IPS-NIHi7 (cell line): Measurements from ENCODE around the gene WNK4.

ENCODE experiments used
- DNase-seq: peaks from one replicate; pipeline ENCODE4 v3.0.0; 2012; ENCODE audit warnings: mixed read lengths; ENCODE audit errors: extremely low spot score

WNK4 gene

DNA sequence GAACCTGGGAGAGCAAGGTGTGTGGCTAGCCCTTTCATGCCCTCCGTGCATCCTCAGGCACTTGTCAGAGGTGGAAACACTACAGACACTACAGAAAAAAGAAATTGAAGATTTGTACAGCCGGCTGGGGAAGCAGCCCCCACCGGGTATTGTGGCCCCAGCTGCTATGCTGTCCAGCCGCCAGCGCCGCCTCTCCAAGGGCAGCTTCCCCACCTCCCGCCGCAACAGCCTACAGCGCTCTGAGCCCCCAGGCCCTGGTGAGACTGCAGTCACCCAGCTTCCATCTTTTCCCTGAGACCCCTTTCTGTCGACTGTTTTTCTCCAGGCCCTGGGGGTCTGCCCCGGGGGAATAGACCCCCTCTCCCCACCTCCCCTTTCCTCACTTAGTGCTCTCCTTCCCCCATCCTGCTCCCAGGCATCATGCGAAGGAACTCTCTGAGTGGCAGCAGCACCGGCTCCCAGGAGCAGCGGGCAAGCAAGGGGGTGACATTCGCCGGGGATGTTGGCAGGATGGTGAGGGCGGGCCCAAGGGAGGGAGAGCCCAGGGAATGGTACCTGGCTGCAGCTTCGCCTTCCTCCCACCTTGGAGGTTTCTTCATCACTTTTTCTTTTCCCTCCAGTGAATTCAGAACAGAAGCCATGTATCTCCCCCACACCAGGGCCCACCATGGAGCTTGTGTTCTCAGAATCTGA is 15.8 kb downstream of the WNK4 start:
- no peak for DNase-seq

DNA sequence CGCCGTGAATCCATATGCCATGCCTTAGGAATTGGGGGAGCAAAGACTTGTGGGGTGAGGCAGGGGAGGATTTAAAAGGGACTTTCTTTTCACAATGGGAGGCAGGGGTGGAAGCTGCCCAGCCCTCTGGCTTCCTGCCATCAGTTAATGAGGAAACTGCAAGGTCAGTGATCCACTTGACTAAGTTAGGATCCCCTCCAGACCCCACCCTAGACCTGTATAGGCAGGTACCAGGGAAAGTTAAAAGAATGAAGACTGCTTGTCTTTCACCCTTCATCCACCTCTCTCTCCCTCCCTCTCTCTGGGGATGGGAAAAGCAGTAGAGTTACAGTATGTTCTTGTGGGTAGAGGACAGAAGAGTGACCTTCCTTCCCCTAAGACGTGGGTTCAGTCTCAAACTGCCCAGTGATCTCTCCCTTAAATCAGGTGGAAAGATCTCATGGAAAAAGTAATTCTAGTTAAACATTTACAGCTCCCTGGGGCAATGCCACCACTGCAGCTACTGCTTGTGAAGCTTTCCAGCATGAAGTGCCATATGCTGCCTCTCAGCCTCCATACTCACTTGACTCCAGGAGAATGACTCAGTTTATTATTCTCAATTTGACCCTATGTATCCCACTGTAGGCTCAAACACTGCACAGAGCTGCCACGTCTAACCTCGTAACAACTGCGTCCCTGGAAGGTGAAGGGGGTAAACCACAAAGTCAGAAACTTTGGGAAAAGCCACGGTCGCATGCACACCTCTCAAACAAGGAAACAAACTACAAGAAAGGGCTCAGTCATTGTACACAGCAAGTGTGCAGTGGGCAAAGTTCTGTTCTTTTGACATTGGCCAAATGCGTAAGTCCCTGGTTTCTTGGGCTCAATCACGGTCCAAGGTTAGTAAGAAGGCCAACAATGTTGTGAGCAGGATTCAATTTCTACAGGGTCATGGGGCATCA is 16.9 kb downstream of the WNK4 start:
- DNase-seq, result no peak

DNA sequence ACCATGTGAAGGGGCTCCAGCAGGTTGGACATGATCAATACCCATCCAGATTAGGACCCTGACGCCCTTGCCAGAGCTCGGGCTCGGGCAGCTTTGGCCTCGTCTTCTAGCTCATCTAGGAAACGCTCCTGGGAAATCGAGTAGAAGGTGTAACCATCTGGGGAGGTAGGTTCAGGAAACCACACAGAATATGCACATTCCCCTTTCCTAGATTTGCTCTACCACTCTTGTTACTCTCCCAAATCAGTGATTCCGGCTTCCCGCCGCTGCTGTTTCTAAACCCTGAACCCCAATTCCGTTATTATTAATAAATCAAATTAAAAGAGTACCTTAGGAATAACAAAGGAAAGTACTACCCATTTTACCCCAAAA is 17.6 kb downstream of the WNK4 start:
- DNase-seq, result no peak

DNA sequence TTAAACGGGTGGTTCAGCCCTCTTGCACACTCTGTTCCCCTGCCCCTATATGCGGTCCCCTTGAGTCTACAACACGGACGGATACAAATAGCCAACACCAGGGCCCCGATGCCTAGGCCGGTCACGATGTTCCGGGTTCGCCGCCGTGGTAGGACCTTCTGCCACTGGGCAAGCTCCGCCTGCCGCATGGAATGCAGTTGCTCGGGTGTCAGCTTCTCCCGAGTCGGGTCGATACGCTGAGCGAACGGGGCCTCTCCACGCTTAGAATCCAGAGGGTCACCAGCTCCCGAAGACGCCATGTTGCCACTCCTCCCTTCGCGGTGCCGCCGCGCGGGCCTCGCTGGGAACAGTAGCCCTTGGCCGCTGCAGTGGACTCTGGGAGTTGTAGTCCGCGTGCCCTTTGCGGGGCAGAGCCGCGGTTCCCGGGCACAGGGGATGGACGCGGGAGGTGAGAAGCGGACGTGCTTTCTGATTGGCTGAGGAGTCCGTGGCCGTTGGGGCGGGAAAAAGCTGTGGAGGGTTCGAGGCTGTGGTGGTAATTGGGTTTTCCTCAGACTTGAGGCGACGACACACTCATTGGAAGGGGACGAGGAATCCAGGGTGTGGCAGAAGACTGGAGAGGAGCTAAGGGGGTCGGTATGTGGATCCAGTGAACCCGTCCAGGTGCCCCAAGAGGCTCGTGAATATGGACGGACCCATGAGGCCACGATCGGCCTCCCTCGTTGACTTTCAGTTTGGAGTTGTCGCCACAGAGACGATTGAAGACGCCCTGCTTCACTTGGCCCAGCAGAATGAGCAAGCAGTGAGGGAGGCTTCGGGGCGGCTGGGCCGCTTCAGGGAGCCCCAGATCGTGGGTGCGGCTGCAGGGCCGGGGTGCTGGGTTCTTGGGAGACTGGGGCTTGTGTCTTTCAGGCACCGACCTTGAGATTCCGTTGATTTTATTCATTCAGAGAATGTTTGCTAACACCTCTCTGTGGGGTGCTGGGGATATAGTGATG is 18.3 kb downstream of the WNK4 start, which contains the start of the genes CNTD1 and COA3:
Gene CNTD1 (plus strand): TSS at position 479 of the 998 bp plus-strand sequence. CDS start 207 bp downstream, at position 686.
Gene COA3 (minus strand): TSS at position 322 of the 998 bp plus-strand sequence. CDS start 23 bp downstream, at position 299.
- peak; percentile 95 for DNase-seq

DNA sequence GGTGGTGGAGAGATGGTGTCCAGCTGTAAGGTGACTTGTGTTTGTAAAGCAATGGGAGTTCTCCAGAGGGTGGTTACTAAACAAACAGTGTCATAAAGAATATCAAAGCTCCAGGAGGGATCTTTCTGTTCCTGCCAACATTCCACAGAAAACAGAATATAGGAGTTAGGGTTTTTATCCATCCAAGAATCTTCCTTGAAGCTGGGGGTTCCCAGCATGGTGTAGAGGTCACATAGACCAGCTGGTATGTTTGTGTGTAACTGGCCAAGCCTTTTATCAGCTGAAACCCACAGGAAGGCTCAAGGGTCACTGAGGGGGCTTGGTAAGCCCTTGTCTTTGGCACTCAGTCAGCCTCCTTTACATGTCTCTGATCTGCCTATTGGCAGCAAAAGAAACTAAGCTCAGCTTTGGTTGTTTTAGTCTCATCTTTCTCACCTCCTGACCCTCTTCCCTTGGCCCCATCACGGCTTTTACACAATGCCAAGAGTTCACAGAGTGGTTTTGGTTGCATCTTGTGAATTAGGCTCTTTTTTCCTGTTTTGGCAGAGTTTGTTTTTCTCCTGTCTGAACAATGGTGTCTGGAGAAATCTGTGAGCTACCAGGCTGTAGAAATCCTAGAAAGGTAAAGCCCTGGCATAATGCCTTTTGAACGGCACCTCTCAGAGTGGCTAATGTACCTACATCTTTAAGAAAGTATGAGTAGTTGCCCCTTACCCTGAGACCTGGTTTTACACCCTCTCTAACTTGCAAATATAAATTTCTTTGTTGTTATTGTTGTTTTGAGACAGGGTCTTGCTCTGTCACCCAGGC is 22.9 kb downstream of the WNK4 start:
- DNase-seq, result no peak

DNA sequence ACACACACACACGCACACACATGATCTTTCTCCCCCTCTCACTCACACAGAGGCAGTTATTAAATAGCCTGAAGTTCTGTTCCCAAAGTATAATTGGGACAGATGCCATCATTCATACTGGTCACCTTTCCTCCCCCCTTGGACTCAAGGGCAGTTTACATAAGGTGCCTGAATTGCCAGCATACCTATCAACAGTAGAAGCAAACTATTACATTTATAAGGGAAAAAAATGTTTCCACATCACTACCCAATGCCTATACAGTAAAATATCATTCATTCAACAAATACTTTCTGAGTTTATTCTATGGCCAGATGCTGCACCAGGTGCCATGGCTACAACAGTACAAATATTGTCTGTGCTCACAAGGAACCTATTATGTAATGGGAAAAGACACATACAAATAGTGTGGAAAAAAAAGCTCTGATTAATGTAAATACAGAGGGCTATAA is 24.5 kb downstream of the WNK4 start:
- no peak for DNase-seq

DNA sequence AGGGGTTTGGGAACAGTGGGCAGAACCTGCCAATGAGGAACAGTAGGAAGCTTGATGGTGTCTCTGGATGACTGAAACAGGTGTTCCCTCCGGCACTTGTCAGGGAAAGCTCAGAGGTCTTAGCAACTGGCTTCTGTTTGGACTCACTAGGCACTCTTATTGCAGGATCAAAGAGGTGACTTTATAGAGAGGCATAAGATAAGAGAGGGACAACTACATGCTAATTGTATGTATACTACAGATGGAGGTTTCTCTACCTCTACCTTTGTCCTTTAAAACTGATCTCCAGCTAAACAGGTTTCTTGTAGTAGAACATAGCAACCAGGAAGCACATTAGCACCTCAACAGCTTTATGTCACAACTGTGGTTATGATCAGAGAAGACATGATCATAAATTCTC is 25.8 kb downstream of the WNK4 start:
- DNase-seq, result no peak

DNA sequence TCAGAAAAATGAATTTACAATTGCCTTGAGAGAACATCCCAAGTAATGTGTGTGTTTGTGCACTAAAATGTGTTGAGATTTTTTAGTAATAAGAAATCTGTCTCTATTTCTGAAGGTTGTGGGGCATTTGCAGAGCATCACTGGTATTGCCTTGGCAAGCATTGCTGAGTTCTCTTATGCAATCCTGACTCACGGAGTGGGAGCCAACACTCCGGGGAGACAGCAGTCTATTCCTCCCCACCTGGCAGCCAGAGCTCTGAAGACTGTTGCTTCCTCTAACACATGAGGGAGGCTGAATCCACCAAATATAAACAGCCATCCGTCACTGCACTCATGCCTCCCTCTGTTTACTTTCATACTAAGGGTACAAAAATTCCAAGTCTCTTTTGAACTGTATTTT is 28.8 kb downstream of the WNK4 start:
- no peak for DNase-seq

DNA sequence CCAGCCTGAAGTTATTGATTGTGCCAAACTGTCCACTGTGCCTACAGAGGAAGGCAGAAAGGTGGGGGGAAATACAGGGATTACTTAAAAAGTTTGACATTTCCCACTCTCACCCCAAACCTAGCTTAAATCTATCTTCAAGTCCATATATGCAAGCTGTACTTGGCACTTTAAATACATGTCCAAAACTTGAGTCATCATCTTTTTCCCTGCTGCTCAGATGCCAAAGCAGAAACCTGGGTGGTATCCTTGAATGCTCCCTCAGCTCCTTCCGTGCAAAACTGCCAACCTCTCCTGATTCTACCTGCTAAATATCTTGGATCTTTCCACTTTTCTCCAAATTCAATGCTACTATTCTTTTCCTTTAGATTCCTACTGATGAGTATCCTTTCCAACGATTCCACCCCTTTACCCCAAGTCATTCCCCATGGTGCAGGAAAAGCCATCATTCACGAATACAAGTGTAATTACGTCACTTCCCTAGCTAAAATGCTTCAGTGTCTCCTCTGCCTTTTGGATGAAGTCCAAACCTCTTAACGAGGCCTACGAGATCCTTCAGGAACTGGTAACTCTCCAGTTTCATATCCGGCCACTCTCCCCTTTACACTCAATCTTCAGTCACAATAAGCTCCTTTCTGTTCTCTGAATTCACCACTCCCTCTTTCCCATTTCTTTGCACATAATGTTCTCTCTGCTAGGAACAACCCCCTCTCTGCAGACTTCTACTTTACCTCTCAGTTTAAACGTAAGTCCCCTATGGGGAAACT is 34.4 kb downstream of the WNK4 start:
- DNase-seq, result no peak

DNA sequence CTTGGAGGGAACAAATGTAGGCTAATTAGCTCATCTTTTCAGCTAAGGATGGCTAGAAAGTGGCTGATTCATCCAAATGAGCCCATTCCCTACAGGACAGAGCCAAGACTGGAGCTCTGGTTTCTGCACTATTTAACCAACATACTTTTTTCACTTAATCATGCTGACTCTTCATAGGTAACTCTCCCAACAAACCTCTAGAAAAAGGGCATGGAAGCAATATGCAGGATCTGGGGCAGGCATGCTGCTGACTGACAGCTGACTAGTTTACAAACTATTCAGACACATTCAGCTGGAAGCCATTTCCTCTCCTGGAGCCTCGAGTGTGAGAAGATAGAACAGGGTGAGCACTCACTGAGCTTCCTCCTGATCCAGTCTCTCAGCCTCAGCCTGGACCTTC is 37.5 kb downstream of the WNK4 start:
- no peak for DNase-seq

DNA sequence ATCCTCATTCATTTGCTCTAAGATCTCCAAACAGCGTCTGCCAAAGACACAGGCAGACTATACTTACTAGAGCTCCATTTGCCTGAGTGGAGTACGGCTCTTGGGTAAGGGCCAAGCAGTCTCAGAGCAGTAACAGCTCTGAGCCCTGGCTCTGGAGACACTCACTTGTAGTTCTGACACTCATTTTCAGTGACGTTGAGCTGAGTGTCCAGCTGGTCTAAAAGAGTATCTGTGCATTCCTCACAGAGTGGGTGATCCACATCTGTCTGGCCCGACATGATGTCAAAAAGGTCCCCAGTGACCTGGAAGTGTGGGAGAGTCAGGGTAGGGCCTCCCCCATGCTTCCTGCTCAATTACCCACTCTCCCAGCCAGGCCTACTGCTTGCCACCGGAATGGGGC is 38.0 kb downstream of the WNK4 start:
- DNase-seq, result no peak

DNA sequence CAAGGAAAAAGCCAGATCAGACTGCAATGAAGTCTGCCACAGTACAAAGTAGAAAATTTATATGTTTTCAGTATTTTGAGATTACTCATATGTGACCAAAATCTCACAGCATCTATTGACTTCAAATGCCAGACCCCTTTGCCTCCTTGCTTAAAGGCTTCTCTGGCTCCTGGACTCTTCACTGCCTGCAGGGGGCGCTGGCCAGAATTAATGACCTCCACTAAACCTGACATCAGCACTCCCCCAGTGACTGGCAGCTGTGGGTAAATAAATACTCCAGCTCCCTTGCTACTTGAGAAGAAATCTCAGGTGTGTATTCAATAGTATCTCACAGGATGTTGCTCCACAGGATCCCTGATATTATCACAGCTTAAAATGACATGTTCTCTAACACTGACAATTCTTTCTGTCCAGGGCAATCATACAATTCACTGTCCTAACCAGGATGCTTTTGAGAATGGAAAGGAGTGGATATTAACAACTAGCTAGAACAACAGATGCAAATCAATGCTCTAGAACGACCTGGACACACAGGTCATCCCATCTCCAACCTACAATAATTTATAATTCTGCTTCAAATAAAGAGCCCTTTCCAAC is 39.6 kb downstream of the WNK4 start:
- DNase-seq, result peak; percentile 83

DNA sequence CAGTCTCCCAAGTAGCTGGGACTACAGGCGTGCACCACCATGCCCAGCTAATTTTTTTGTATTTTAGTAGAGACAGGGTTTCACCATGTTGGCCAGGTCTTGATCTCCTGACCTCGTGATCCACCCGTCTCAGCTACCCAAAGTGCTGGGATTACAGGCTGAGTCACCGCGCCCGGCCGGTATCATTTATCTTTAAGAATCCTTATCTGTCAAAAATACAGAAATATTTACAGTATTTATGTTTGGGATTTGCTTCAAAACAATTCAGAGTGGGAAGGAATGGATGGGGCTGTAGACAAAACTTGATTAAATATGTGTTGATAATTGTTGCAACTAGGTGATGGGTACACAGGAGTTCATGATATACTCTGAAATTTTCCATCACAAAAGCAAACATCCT is 40.8 kb downstream of the WNK4 start:
- DNase-seq, result no peak

DNA sequence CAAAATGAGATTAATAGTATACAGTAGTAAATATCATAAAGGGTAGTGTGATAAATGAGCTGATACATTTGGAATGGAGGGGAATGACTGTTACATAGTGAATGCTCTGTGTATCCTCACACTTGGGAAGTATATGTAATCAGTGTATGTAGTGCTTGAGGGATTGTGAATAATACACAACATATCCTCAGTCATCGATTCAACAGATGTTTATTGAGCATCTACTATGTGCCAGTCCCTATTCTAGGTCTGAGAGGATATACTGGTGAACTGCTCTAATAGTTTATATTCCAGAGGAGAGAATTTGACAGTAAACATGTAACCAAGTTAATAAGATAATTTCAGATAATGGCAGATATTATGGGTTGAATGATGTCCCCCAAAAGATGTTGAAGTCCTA is 47.1 kb downstream of the WNK4 start:
- no peak for DNase-seq

DNA sequence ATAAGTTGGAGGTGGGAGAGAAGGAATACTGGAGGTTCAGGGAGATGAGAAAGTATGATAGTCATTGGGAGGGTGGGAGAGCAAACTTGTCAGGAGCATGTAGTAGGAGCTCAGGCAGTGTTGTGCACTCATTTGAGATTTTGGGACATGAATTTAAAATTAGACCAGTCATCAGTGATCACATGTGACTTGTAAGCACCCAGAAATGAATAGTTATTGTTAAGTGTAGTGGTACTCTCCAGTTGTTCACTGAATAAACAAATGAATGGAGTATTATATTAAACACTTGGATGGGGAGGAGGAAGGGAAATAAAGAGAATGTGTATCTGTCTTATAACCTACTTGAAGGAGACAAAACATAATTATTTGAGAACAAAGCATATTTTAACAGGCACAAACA is 50.6 kb downstream of the WNK4 start:
- no peak for DNase-seq

DNA sequence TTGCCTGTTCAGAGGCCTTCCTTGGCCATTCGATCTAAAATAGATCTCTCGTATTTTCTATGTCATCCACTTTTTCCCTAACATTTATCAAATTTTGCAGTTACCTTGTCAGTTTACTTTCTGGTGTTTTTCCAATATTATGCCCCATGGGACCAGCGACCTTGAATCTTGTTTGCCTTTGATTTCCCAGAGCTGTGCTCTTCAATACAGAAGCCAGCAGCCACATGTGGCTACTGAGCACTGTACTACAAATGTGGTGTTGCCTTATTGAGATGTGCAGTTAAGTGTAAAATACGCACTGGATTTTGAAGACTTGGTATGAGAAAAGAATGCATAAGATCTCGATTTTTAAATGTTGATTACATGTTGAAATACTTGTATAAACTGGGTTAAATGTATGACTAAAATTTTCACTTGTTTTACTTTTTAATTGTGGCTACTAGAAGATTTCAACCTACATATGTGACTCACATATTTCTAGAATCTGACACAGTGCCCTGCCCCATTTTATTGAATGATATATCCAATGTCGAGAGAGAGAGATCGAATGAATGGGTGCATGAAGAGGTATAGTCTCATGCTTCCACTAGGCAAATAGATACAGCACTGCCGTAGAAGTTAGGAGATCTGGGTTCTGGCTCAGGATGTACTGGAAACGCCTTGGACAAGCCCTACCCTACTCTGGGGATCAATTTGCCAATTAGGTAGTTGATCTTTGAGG is 52.0 kb downstream of the WNK4 start:
- DNase-seq, result no peak

DNA sequence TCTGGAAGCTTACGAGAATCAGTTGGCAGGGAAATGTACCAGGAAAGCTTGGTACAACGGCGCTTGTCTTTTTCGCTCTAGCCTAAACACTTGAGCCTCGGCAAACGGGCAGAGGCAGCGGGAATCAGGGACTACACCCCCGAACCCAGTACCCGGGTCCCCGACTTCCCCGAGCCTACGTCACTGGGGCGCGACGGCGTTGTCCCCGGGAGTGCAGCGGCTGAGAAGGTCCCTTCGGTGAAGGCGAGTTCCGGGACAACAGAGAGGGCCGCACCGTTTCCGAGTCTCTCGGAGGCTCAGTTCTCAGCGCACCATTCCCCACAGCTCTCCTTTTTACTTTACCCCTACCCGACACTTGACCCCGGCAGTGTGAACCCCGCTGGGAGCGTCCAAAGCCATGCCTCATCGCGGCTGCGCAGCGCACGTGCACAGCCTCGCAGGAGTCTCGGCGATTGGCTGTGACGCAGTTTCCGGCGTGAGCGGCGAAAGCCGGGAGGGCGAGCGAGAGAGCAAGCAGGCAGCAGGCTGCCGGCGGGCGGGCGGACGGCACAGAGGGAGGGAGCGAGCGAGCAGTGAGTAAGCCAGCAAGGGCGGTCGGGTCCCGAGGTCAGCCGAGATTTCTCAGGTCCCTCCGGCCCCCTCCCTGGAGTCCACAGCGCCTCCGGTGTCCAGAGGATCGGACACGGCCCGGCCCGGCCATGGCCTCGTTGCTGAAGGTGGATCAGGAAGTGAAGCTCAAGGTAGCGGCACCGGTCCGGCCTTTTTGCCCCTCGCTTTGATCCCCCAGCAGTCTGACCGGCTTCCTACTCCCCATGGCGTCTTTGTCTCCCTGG is 52.7 kb downstream of the WNK4 start, which contains the start of gene PSME3:
Gene PSME3 (plus strand): TSS at position 464 of the 833 bp plus-strand sequence. CDS start 235 bp downstream, at position 699.
- DNase-seq, result peak; percentile 94
